Trophoblast cell (in vitro differentiated cells and primary cell): ENCODE results near the gene CDCA3.
"Not testable (repeated sequence)": the region's sequence is repeated elsewhere in the genome, so short reads cannot be mapped to it uniquely, and the experiment has no call there.

ENCODE experiments used
- DNase-seq, 2 donors: peaks; one replicate each; pipeline ENCODE4 v3.0.0-alpha.2; 2016
- H2AFZ ChIP-seq: 2 replicates; pipeline ENCODE4 v1.6.1; 2013; ENCODE audit warnings: low read length, moderate library complexity, mild to moderate bottlenecking; ENCODE audit not compliant: insufficient read depth, poor library complexity
- H2AK5ac ChIP-seq: 2 replicates; pipeline ENCODE4 v1.6.1; 2013; ENCODE audit warnings: mild to moderate bottlenecking, low read length
- H2BK120ac ChIP-seq: 2 replicates; pipeline ENCODE4 v1.6.1; 2013; ENCODE audit warnings: low read length, mild to moderate bottlenecking, moderate library complexity; ENCODE audit not compliant: insufficient read depth, poor library complexity
- H2BK12ac ChIP-seq: 2 replicates; pipeline ENCODE4 v1.6.1; 2013; ENCODE audit warnings: mild to moderate bottlenecking, low read length, moderate library complexity
- H2BK5ac ChIP-seq: 2 replicates; pipeline ENCODE4 v1.6.1; 2013; ENCODE audit warnings: low read length, low read depth, moderate library complexity, mild to moderate bottlenecking; ENCODE audit not compliant: poor library complexity
- H3K14ac ChIP-seq: 2 replicates; pipeline ENCODE4 v1.6.1; 2013; ENCODE audit warnings: mild to moderate bottlenecking, low read length
- H3K18ac ChIP-seq: 2 replicates; pipeline ENCODE4 v1.6.1; 2013; ENCODE audit warnings: mild to moderate bottlenecking, low read length
- H3K23ac ChIP-seq: 2 replicates; pipeline ENCODE4 v1.6.1; 2013; ENCODE audit warnings: low read length
- H3K27ac ChIP-seq: 2 replicates; pipeline ENCODE4 v1.5.1; 2013; ENCODE audit warnings: low read depth, mild to moderate bottlenecking, inconsistent platforms, low read length, moderate library complexity
- H3K27me3 ChIP-seq: 2 replicates; pipeline ENCODE4 v1.6.1; 2013; ENCODE audit warnings: inconsistent platforms, mild to moderate bottlenecking, low read length, moderate library complexity; ENCODE audit not compliant: insufficient read depth
- H3K36me3 ChIP-seq, 2 experiments: 1 replicate in 1 of 2; 2 replicates in 1 of 2; pipeline ENCODE4 v1.6.1; 2013; ENCODE audit warnings: low read length in 2 of 2, mild to moderate bottlenecking in 2 of 2, moderate library complexity in 1 of 2; ENCODE audit not compliant: insufficient read depth in 2 of 2, control insufficient read depth in 1 of 2
- H3K4ac ChIP-seq: 2 replicates; pipeline ENCODE4 v1.6.1; 2013; ENCODE audit warnings: low read depth, mild to moderate bottlenecking, low read length, moderate library complexity
- H3K4me1 ChIP-seq, 2 experiments: 1 replicate in 1 of 2; 2 replicates in 1 of 2; pipeline ENCODE4 v1.6.1; 2013; ENCODE audit warnings: low read length in 2 of 2, mild to moderate bottlenecking in 2 of 2, moderate library complexity in 1 of 2; ENCODE audit not compliant: insufficient read depth in 2 of 2, control insufficient read depth in 1 of 2
- H3K4me2 ChIP-seq: 2 replicates; pipeline ENCODE4 v1.6.1; 2013; ENCODE audit warnings: inconsistent platforms, mild to moderate bottlenecking, low read length, moderate library complexity
- H3K4me3 ChIP-seq: 2 replicates; pipeline ENCODE4 v1.5.1; 2013; ENCODE audit warnings: mild to moderate bottlenecking, low read depth, low read length, inconsistent platforms
- H3K79me1 ChIP-seq: one replicate; pipeline ENCODE4 v1.6.1; 2013; ENCODE audit warnings: low read length
- H3K79me2 ChIP-seq: 2 replicates; pipeline ENCODE4 v1.6.1; 2013; ENCODE audit warnings: low read length, mild to moderate bottlenecking; ENCODE audit not compliant: control insufficient read depth, insufficient read depth, poor library complexity
- H3K9ac ChIP-seq: 2 replicates; pipeline ENCODE4 v1.6.1; 2013; ENCODE audit warnings: mild to moderate bottlenecking, low read length
- H3K9me3 ChIP-seq: 2 replicates; pipeline ENCODE4 v1.6.1; 2013; ENCODE audit warnings: low read depth, mild to moderate bottlenecking, control low read depth, inconsistent platforms, low read length; ENCODE audit not compliant: insufficient read depth
- H4K12ac ChIP-seq: 2 replicates; pipeline ENCODE4 v1.6.1; 2013; ENCODE audit warnings: low read depth, mild to moderate bottlenecking, low read length, moderate library complexity
- H4K8ac ChIP-seq: 2 replicates; pipeline ENCODE4 v1.6.1; 2013; ENCODE audit warnings: low read depth, mild to moderate bottlenecking, low read length, moderate library complexity
- H4K91ac ChIP-seq: one replicate; pipeline ENCODE4 v1.6.1; 2013; ENCODE audit warnings: low read depth, mild to moderate bottlenecking, low read length, moderate library complexity
- WGBS: extraction: QIAGEN DNeasy Blood & Tissue Kit; methylation state at CpG from one replicate; pipeline ENCODE4 v1.1.7; 2013; ENCODE audit warnings: missing lambda C conversion rate; ENCODE audit not compliant: insufficient read length, insufficient coverage; ENCODE audit errors: extremely low coverage; 5-methylcytosine and 5-hydroxymethylcytosine counted together

Gene CDCA3

DNA sequence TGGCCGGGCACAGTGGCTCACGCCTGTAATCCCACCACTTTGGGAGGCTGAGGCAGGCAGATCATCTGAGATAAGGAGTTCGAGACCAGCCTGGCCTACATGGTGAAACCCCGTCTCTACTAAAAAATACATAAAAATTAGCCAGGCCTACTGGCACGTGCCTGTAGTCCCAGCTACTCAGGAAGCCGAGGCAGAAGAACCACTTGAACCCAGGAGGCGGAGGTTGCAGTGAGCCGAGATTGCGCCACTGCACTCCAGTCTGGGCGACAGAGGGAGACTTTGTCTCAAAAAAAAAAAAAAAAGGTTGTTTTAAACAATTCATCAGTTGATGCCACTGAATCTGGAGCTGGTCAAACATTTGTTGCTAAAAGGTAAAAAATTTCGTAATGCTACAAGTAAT lies 28.7 kb upstream of the CDCA3 start:
- not testable (repeated sequence) for H3K4me3 ChIP-seq, H2BK120ac ChIP-seq, H3K36me3 ChIP-seq, H2AFZ ChIP-seq, H3K27ac ChIP-seq, H3K79me2 ChIP-seq, H3K9me3 ChIP-seq, DNase-seq, H3K79me1 ChIP-seq, H3K18ac ChIP-seq, H2BK5ac ChIP-seq, H3K14ac ChIP-seq, H3K23ac ChIP-seq, H2AK5ac ChIP-seq, H4K8ac ChIP-seq, H3K27me3 ChIP-seq, H4K12ac ChIP-seq, H2BK12ac ChIP-seq, H3K9ac ChIP-seq, H3K4me1 ChIP-seq, H4K91ac ChIP-seq, H3K4ac ChIP-seq, H3K4me2 ChIP-seq
- WGBS = no CpG with 5 or more reads among the region's 11 CpGs

DNA sequence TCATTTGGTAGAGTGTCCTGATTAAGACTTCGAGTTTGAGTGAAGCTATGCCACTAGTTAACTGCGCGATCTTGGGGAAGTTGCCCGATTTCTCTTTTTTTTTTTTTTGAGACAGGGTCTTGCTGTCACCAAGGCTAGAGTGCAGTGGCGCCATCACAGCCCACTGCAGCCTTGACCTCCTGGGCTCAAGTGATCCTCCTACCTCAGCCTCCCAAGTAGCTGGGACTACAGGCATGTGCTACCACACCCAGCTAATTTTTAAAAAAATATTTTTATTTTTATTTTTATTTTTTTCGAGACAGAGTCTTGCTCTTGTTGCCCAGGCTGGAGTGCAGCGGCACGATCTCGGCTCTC lies 22.9 kb upstream of the CDCA3 start:
- not testable (repeated sequence) for H3K27me3 ChIP-seq, DNase-seq, H2AK5ac ChIP-seq, H3K9me3 ChIP-seq, H3K4me3 ChIP-seq, H3K23ac ChIP-seq, H3K79me2 ChIP-seq, H3K9ac ChIP-seq, H3K4ac ChIP-seq, H4K12ac ChIP-seq, H3K18ac ChIP-seq
- H3K36me3 ChIP-seq = peaks cover 22 to 26% of the 10 kb centered on the region in 2 experiments
- H2BK5ac ChIP-seq = peak overlapping the region; percentile 1
- H4K8ac ChIP-seq = peak overlapping the region; percentile 43
- H2BK120ac ChIP-seq = peak overlapping the region; percentile 72
- H3K14ac ChIP-seq = peak overlapping the region; percentile 5
- H3K79me1 ChIP-seq = peaks cover 11% of the 10 kb centered on the region
- peak overlapping the region; percentile 77 for H4K91ac ChIP-seq
- peak overlapping the region; percentile 5 for H2AFZ ChIP-seq
- H2BK12ac ChIP-seq = peak overlapping the region; percentile 51
- H3K27ac ChIP-seq = peak overlapping the region; percentile 40
- H3K4me1 ChIP-seq = peaks cover 7 to 15% of the 10 kb centered on the region in 2 experiments
- H3K4me2 ChIP-seq = peak overlapping the region; percentile 76
- WGBS = no CpG with 5 or more reads among the region's 9 CpGs

DNA sequence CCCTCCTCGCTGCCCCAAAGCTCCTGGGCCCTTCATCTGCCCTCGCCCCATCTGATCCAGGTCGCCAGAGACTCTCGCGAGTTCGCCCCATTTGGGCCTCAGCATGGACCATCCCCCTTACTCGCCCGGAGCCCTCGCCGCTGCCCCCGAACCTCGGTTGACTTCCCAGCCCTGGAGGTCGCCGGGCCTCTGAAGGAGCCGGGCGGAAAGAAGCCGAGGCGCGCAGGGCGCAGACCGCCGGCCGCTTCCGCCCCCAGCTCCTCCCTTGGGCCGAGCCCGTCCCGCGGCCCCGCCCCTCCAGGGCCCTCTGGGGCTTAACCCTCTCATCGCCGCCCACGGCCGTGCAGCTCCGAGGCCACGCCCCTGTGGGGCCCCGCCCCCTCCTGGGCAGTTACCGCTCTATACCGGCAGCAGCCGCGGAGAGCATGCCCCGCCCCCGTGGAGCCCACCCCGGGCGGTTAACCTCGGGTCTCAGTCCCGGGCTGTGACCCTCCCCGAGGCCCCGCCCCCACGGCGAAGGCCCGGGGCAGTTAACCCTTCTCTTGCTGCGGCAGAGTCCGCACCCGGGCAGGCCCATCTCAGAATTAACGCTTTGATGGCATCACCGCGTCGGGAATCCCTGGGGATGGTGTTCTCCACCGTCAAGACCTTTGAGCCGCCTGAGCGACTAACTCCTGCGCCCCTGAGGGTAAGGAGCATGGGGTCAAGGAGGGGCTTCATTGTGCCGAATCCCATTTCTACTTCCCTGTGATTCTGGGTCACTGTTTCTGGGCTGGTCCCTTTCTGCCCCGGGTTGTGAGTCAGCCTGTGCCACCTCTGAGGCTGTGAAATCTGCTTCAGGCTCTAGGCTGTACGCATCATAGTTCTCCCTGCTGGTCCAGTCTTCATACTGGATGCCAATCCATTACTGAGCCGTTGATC lies 22.3 kb upstream of the CDCA3 start, which contains the start of gene SPSB2:
SPSB2 (minus strand) TSS at position 210 of the 921 bp plus-strand sequence. CDS start 402 bp downstream, outside the sequence.
- no CpG with 5 or more reads among the region's 66 CpGs for WGBS
- H3K4ac ChIP-seq = peak within 1 kb of the TSS; percentile 72
- peak within 1 kb of the TSS; percentile 44 for H2AFZ ChIP-seq
- peaks cover 3% of the 10 kb centered on the region for H3K9me3 ChIP-seq
- peak within 1 kb of the TSS; percentile 86 for H4K12ac ChIP-seq
- H3K27ac ChIP-seq = peak within 1 kb of the TSS; percentile 67
- H3K9ac ChIP-seq = peak within 1 kb of the TSS; percentile 96
- peak within 1 kb of the TSS; percentile 51 for H2BK12ac ChIP-seq
- peaks cover 10% of the 10 kb centered on the region for H3K79me2 ChIP-seq
- peak within 1 kb of the TSS; percentile 45 for H2BK5ac ChIP-seq
- H4K91ac ChIP-seq = peak within 1 kb of the TSS; percentile 77
- H3K18ac ChIP-seq = peak within 1 kb of the TSS; percentile 64
- H3K27me3 ChIP-seq = no peaks in the 10 kb centered on the region
- peak within 1 kb of the TSS; percentile 78 for H3K14ac ChIP-seq
- peak within 1 kb of the TSS; percentile 92 for H3K4me2 ChIP-seq
- H4K8ac ChIP-seq = peak within 1 kb of the TSS; percentile 56
- peaks cover 11% of the 10 kb centered on the region for H3K79me1 ChIP-seq
- DNase-seq = peak; percentile 98 to 99
- no peak within 1 kb of the TSS for H3K23ac ChIP-seq
- H3K36me3 ChIP-seq = peaks cover 22 to 29% of the 10 kb centered on the region in 2 experiments
- H2BK120ac ChIP-seq = peak within 1 kb of the TSS; percentile 72
- peaks cover 13 to 21% of the 10 kb centered on the region in 2 experiments for H3K4me1 ChIP-seq
- H2AK5ac ChIP-seq = peak within 1 kb of the TSS; percentile 91
- peak within 1 kb of the TSS; percentile 91 for H3K4me3 ChIP-seq

DNA sequence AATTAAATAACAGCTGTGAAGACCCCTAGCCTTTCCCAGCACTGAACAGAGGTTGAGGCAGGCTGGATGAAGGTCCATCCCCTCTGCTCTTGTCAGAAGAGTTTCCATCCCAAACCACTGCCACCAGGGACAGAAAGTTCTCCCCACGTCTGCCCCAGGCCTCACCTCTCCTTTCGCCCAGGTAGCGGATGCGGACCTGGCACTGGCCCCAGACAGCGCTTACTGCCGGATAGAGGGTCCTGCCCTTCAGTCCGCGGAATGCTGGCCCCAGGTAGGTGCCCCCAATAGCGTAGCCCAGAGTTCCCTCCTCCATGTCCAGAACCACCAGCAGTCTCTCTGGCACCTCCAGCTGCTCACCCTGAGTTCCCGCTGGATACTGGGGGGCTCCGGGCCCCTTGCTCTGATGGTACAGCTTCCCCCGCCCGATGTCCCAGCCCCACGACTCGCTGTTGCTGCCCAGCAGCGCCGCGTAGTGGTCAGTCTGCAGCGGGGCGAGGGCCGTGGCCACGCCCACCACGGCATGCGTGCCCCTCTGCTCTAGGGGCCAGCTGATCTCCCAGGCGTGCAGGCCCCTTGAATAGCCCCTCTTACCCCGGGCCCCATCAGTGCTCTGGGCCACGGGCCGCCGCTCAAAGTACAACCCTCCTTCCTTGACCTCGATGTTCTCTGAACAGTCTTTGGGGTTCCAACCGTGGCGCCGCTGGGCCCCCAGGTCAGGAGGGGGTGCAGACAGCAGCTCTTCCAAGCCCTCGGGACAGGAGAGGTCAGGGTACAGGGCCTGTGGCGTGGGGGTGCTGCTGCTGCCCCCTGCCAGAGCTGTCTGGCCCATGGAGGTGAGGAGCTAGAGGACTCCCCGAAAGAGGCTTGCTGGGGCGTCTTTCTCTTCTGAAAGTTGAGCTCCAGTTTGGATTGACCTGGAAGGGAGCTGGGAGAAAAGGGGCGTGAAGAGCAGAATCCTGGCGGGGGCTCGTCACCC lies 21.3 kb upstream of the CDCA3 start:
- Histone ChIP-seq H3K23ac (no peak overlapping the region), H3K79me2 (peaks cover 20% of the 10 kb centered on the region), H2BK12ac (no peak overlapping the region), H3K18ac (peak overlapping the region; percentile 64), H3K36me3 (peaks cover 22 to 29% of the 10 kb centered on the region in 2 experiments), H3K4me1 (peaks cover 14 to 23% of the 10 kb centered on the region in 2 experiments), H3K79me1 (peaks cover 18% of the 10 kb centered on the region), H3K4ac (peak overlapping the region; percentile 72), H4K12ac (peak overlapping the region; percentile 86), H4K8ac (peak overlapping the region; percentile 56), H3K4me3 (peak overlapping the region; percentile 91), H4K91ac (peak overlapping the region; percentile 53), H3K9me3 (peaks cover 3% of the 10 kb centered on the region), H3K27me3 (no peaks in the 10 kb centered on the region), H3K4me2 (peak overlapping the region; percentile 92), H3K14ac (peak overlapping the region; percentile 78), H2AK5ac (peak overlapping the region; percentile 91), H3K27ac (peak overlapping the region; percentile 67), H2AFZ (peak overlapping the region; percentile 44), H2BK5ac (peak overlapping the region; percentile 45), H3K9ac (peak overlapping the region; percentile 96), H2BK120ac (peak overlapping the region; percentile 60)
- DNase-seq = peak; percentile 74 to 86
- no CpG with 5 or more reads among the region's 40 CpGs for WGBS
